Ishikawa (cell line): ENCODE data around the gene NFAM1.

Source experiments
- CEBPB ChIP-seq: IDR thresholded peaks from 2 replicates; pipeline ENCODE4 v1.6.1; 2012
- CREB1 ChIP-seq: IDR thresholded peaks from 2 replicates; pipeline ENCODE4 v1.6.1; 2012; ENCODE audit warnings: low read depth
- EGR1 ChIP-seq: IDR thresholded peaks from 2 replicates; pipeline ENCODE4 v1.6.1; 2012
- EP300 ChIP-seq: IDR thresholded peaks from 2 replicates; pipeline ENCODE4 v1.6.1; 2012; ENCODE audit warnings: borderline replicate concordance
- FOXM1 ChIP-seq: IDR thresholded peaks from 2 replicates; pipeline ENCODE4 v1.6.1; 2012; ENCODE audit warnings: low read depth, borderline replicate concordance
- NFIC ChIP-seq: IDR thresholded peaks from 2 replicates; pipeline ENCODE4 v1.6.1; 2012
- RAD21 ChIP-seq: IDR thresholded peaks from 2 replicates; pipeline ENCODE4 v1.6.1; 2012; ENCODE audit warnings: low read depth
- REST ChIP-seq: IDR thresholded peaks from 2 replicates; pipeline ENCODE4 v1.6.1; 2012; ENCODE audit warnings: low read depth, mild to moderate bottlenecking
- TAF1 ChIP-seq: IDR thresholded peaks from 2 replicates; pipeline ENCODE4 v1.6.1; 2012; ENCODE audit warnings: low read depth, mild to moderate bottlenecking
- TCF12 ChIP-seq: IDR thresholded peaks from 2 replicates; pipeline ENCODE4 v1.6.1; 2012; ENCODE audit warnings: low read depth
- TEAD4 ChIP-seq: IDR thresholded peaks from 2 replicates; pipeline ENCODE4 v1.6.1; 2012
- USF1 ChIP-seq: IDR thresholded peaks from 2 replicates; pipeline ENCODE4 v1.6.1; 2012
- YY1 ChIP-seq: IDR thresholded peaks from 2 replicates; pipeline ENCODE4 v1.6.1; 2012; ENCODE audit warnings: low read depth
- ZBTB7A ChIP-seq: IDR thresholded peaks from 2 replicates; pipeline ENCODE4 v1.6.1; 2012; ENCODE audit warnings: low read depth
- TF ChIP-seq, protein P1 (sequence below): IDR thresholded peaks from 2 replicates; pipeline ENCODE4 v1.6.1; 2012

Gene NFAM1

DNA sequence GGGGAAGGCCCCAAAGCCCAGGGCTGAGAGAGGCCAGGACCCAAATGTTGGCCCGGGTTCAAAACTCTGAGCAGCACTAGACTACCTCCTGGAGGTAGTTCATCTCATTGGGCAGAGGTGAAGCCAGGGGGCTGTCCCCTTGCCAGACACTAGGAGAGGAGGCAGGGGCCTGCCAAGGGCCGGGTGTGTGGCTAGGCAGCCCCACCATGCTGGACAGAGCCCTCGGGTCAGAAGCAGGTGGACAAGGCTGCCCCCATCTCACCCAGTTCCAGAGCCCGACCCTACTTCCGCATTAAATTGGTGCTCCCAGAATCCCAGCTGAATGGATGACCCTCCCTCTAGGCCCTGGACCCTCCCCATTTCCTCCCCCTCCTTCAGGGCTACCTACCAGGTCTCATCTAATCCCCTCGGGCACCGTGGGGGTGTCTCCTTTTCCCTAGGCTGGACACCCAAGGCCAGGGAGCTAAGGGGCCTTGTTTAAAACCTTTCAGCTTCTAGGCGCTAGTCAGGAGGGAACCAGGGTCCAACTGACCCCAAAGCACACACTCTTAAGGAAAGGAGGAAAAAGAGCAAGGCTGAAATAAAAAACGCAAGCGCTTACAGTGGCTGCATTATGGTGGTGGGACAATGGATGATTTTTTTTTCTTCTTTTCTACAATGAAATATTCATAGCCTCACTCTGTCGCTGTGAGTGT lies 89.6 kb downstream of the NFAM1 start:
- TF ChIP-seq REST, result peak; percentile 51; the same call in 1 of the 2 replicates
- TF ChIP-seq USF1, result no peak

GRCh38 chr22:42341779-42342178 lies 90.4 kb downstream of the NFAM1 start:
- no peak for TF ChIP-seq USF1
- no peak for TF ChIP-seq TAF1
- no peak for TF ChIP-seq YY1
- no peak for TF ChIP-seq NFIC

- peak; percentile 86 for TF ChIP-seq NFIC
- TF ChIP-seq REST, result no peak
- 0 out of 2 replicates have a peak, but pooled peaks have one; percentile 10 for TF ChIP-seq YY1
- TF ChIP-seq FOXM1, result no peak
These were observed 91.3 kb downstream of the NFAM1 start for GRCh38 chr22:42340829-42341383.

GRCh38 chr22:42340150-42340549 lies 92.1 kb downstream of the NFAM1 start:
- no peak for TF ChIP-seq NFIC
- TF ChIP-seq TAF1, result no peak
- no peak for TF ChIP-seq TCF12
- TF ChIP-seq EGR1, result no peak
- TF ChIP-seq USF1, result no peak
- TF ChIP-seq ZBTB7A, result no peak
- TF ChIP-seq YY1, result no peak
- no peak for TF ChIP-seq TEAD4
- no peak for TF ChIP-seq EP300
- no peak for TF ChIP-seq CEBPB
- TF ChIP-seq, protein P1, sequence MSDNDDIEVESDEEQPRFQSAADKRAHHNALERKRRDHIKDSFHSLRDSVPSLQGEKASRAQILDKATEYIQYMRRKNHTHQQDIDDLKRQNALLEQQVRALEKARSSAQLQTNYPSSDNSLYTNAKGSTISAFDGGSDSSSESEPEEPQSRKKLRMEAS, result no peak
- no peak for TF ChIP-seq CREB1
- no peak for TF ChIP-seq FOXM1
- no peak for TF ChIP-seq RAD21
- TF ChIP-seq REST, result no peak

- TF ChIP-seq CREB1 (no peak), TCF12 (no peak), REST (no peak), NFIC (no peak), YY1 (no peak), TAF1 (no peak), RAD21 (no peak), EP300 (no peak), EGR1 (no peak), CEBPB (no peak), TEAD4 (no peak), FOXM1 (no peak), USF1 (no peak), ZBTB7A (no peak)
- TF ChIP-seq, protein P1, result no peak
These were observed 93.7 kb downstream of the NFAM1 start for GRCh38 chr22:42338479-42338878.
